H1 (cell line): ENCODE results near the gene CES3. TPM values are rescaled to one million over a fixed set of nuclear protein-coding genes. Genes with fewer than 3 reads are reported as not detected.
A peak's percentile ranks its signal among the peaks of the same experiment; 100 is the strongest.

ENCODE experiments used
- CTCF ChIA-PET: fragments of 300-600 bp; sonication (Branson Sonifier 250); formaldehyde crosslinking; loops from one replicate; lab custom pipeline; 2021; ENCODE audit not compliant: partially characterized antibody; lab: Charles Lee
- POLR2A ChIA-PET: fragments of 300-600 bp; sonication (Branson Sonifier 250); formaldehyde crosslinking; loops from one replicate; lab custom pipeline; 2021; ENCODE audit warnings: inconsistent platforms; ENCODE audit not compliant: partially characterized antibody; lab: Charles Lee
- DNase-seq, 2 experiments: peaks; one replicate each; pipeline versions ENCODE4 v3.0.0 to v3.0.0-alpha.2; 2010 to 2022; ENCODE audit warnings: low spot score in 2 of 2, low read depth in 1 of 2, mixed read lengths in 1 of 2
- FAIRE-seq: peaks from 2 replicates; lab custom pipeline; 2011; peaks lifted over from hg19 to GRCh38; lab: Jason Lieb, UNC
- H2AFZ ChIP-seq: 2 replicates; pipeline ENCODE4 v1.8.1; 2012; ENCODE audit warnings: low read length, inconsistent platforms
- H2AK5ac ChIP-seq: 2 replicates; pipeline ENCODE4 v1.6.1; 2013; ENCODE audit warnings: low read depth, low read length
- H2BK120ac ChIP-seq: replicated peaks from 2 replicates; pipeline ENCODE3; 2013; ENCODE audit warnings: low read depth, low read length, inconsistent platforms
- H2BK12ac ChIP-seq: 2 replicates; pipeline ENCODE4 v1.6.1; 2013; ENCODE audit warnings: low read depth, low read length
- H2BK15ac ChIP-seq: 2 replicates; pipeline ENCODE4 v1.6.1; 2013; ENCODE audit warnings: low read length
- H2BK20ac ChIP-seq: 2 replicates; pipeline ENCODE4 v1.6.1; 2013; ENCODE audit warnings: low read length
- H2BK5ac ChIP-seq: 2 replicates; pipeline ENCODE4 v1.6.1; 2013; ENCODE audit warnings: low read depth, low read length
- H3K14ac ChIP-seq: 2 replicates; pipeline ENCODE4 v1.6.1; 2013; ENCODE audit warnings: inconsistent platforms; ENCODE audit not compliant: insufficient read length
- H3K18ac ChIP-seq: 2 replicates; pipeline ENCODE4 v1.6.1; 2013; ENCODE audit warnings: low read length; ENCODE audit errors: extremely low read depth
- H3K23ac ChIP-seq: 2 replicates; pipeline ENCODE4 v1.6.1; 2013; ENCODE audit warnings: inconsistent platforms; ENCODE audit not compliant: insufficient read length
- H3K23me2 ChIP-seq: 2 replicates; pipeline ENCODE4 v1.6.1; 2013; ENCODE audit warnings: low read depth, low read length
- H3K27ac ChIP-seq: 2 replicates; pipeline ENCODE4 v1.6.1; 2011; ENCODE audit warnings: low read depth, low read length, inconsistent platforms
- H3K27me3 ChIP-seq, 4 experiments: replicated peaks in 1 of 4; 1 replicate in 1 of 4; 2 replicates in 3 of 4; pipeline versions ENCODE4 v1.6.1 to v1.8.1; 2011 to 2013; ENCODE audit warnings: low read length in 3 of 4, mild to moderate bottlenecking in 3 of 4, inconsistent platforms in 2 of 4, mixed read lengths in 2 of 4, moderate library complexity in 1 of 4; ENCODE audit not compliant: control insufficient read depth in 3 of 4, insufficient read depth in 3 of 4; ENCODE audit errors: extremely low read depth in 1 of 4
- H3K36me3 ChIP-seq, 4 experiments: 2 replicates each; pipeline versions ENCODE4 v1.6.1 to v1.8.1; 2011 to 2013; ENCODE audit warnings: mild to moderate bottlenecking in 4 of 4, low read length in 3 of 4, moderate library complexity in 2 of 4, control low read depth in 1 of 4, inconsistent platforms in 1 of 4; ENCODE audit not compliant: insufficient read depth in 4 of 4, control insufficient read depth in 2 of 4
- H3K4ac ChIP-seq: replicated peaks from 2 replicates; pipeline ENCODE3; 2013; ENCODE audit warnings: low read length, low read depth, mixed read lengths, inconsistent platforms; ENCODE audit not compliant: insufficient read length
- H3K4me1 ChIP-seq, 4 experiments: replicated peaks in 1 of 4; 1 replicate in 1 of 4; 2 replicates in 3 of 4; pipeline versions ENCODE4 v1.6.1 to v1.8.1; 2011 to 2013; ENCODE audit warnings: low read length in 3 of 4, inconsistent platforms in 2 of 4, mixed read lengths in 1 of 4; ENCODE audit not compliant: insufficient read depth in 4 of 4, control insufficient read depth in 3 of 4
- H3K4me2 ChIP-seq, 2 experiments: 2 replicates each; pipeline versions ENCODE4 v1.6.1 to v1.8.1; 2011 to 2013; ENCODE audit warnings: low read depth in 2 of 2, low read length in 2 of 2, control low read depth in 1 of 2, inconsistent platforms in 1 of 2, mild to moderate bottlenecking in 1 of 2; ENCODE audit not compliant: insufficient read depth in 1 of 2
- H3K4me3 ChIP-seq, 4 experiments: fragments of 200-600, 300-600 bp in 1 of 4; sonication (generic), shearing (Covaris generic), sonication (Bioruptor Twin) in 1 of 4; 2 replicates each; pipeline versions ENCODE4 v1.5.1 to v1.8.1; 2011 to 2016; ENCODE audit warnings: low read length in 4 of 4, low read depth in 3 of 4, control low read depth in 2 of 4, inconsistent platforms in 2 of 4, mild to moderate bottlenecking in 2 of 4, mixed read lengths in 1 of 4, moderate library complexity in 1 of 4; ENCODE audit not compliant: insufficient read depth in 2 of 4; ENCODE audit errors: extremely low read depth in 1 of 4
- H3K56ac ChIP-seq: replicated peaks from 2 replicates; pipeline ENCODE3; 2013; ENCODE audit warnings: low read depth, mild to moderate bottlenecking, mixed read lengths, low read length, inconsistent platforms; ENCODE audit not compliant: insufficient read length
- H3K79me1 ChIP-seq: 2 replicates; pipeline ENCODE4 v1.6.1; 2013; ENCODE audit warnings: low read depth, low read length, control low read depth
- H3K79me2 ChIP-seq, 2 experiments: 2 replicates each; pipeline versions ENCODE4 v1.6.1 to v1.8.1; 2012 to 2013; ENCODE audit warnings: low read length in 2 of 2, mild to moderate bottlenecking in 2 of 2, inconsistent platforms in 1 of 2; ENCODE audit not compliant: insufficient read depth in 2 of 2, control insufficient read depth in 1 of 2
- H3K9ac ChIP-seq, 4 experiments: replicated peaks in 1 of 4; 1 replicate in 1 of 4; 2 replicates in 3 of 4; pipeline versions ENCODE4 v1.6.1 to v1.8.1; 2011 to 2013; ENCODE audit warnings: low read depth in 3 of 4, low read length in 3 of 4, control low read depth in 2 of 4, mild to moderate bottlenecking in 2 of 4, moderate library complexity in 2 of 4, inconsistent platforms in 1 of 4; ENCODE audit errors: extremely low read depth in 1 of 4
- H3K9me3 ChIP-seq, 2 experiments: 2 replicates each; pipeline versions ENCODE4 v1.6.1 to v1.8.1; 2012 to 2013; ENCODE audit warnings: mild to moderate bottlenecking in 2 of 2, moderate library complexity in 2 of 2, control low read depth in 1 of 2, inconsistent platforms in 1 of 2, low read depth in 1 of 2, low read length in 1 of 2, mixed read lengths in 1 of 2; ENCODE audit not compliant: insufficient read depth in 2 of 2
- H4K20me1 ChIP-seq, 2 experiments: replicated peaks in 1 of 2; 2 replicates each; pipeline versions ENCODE3 to v1.8.1; 2011 to 2013; ENCODE audit warnings: inconsistent platforms in 2 of 2, low read length in 2 of 2, mild to moderate bottlenecking in 1 of 2; ENCODE audit not compliant: insufficient read depth in 2 of 2, control insufficient read depth in 1 of 2
- H4K5ac ChIP-seq: 2 replicates; pipeline ENCODE4 v1.6.1; 2013; ENCODE audit warnings: low read length, low read depth, mixed read lengths, inconsistent platforms; ENCODE audit not compliant: insufficient read length
- H4K8ac ChIP-seq: 2 replicates; pipeline ENCODE4 v1.8.0; 2013; ENCODE audit warnings: mild to moderate bottlenecking, moderate library complexity, low read length, inconsistent platforms; ENCODE audit not compliant: insufficient read depth; ENCODE audit errors: extremely low read depth
- H4K91ac ChIP-seq: replicated peaks from 2 replicates; pipeline ENCODE3; 2013; ENCODE audit warnings: low read length, mixed read lengths, inconsistent platforms; ENCODE audit not compliant: insufficient read length
- ASH2L ChIP-seq: fragments of 200-600, 300-600 bp; sonication (generic); IDR thresholded peaks from one replicate; pipeline ENCODE4 v1.7.1; 2017; ENCODE audit warnings: low read length
- ATF2 ChIP-seq: IDR thresholded peaks from 2 replicates; pipeline ENCODE4 v1.6.1; 2012; ENCODE audit warnings: low read length, inconsistent platforms
- GTF2F1 ChIP-seq: IDR thresholded peaks from 2 replicates; pipeline ENCODE4 v1.6.1; 2012; ENCODE audit warnings: low read depth, low read length, improper control_type of control experiment, borderline replicate concordance
- NRF1 ChIP-seq: IDR thresholded peaks from 2 replicates; pipeline ENCODE4 v1.6.1; 2011; ENCODE audit warnings: mild to moderate bottlenecking, low read depth, low read length, improper control_type of control experiment
- PHF8 ChIP-seq: fragments of 200-600 bp; sonication (generic); conservative IDR thresholded peaks from 2 replicates; pipeline ENCODE4 v1.7.1; 2012; ENCODE audit warnings: low read depth, mild to moderate bottlenecking, inconsistent platforms, low read length, moderate library complexity
- RNF2 ChIP-seq: fragments of 200-900, 300-1000 bp; sonication (generic); IDR thresholded peaks from 2 replicates; pipeline ENCODE4 v1.7.1; 2016; ENCODE audit warnings: borderline replicate concordance, low read depth, mild to moderate bottlenecking, antibody characterized with exemption, low read length; ENCODE audit not compliant: poor library complexity, severe bottlenecking; ENCODE audit errors: missing control alignments
- RXRA ChIP-seq: IDR thresholded peaks from 2 replicates; pipeline ENCODE4 v1.6.1; 2011; ENCODE audit warnings: low read depth, mild to moderate bottlenecking, low read length, moderate library complexity; ENCODE audit not compliant: insufficient read depth
- SIRT6 ChIP-seq: IDR thresholded peaks from one replicate; pipeline ENCODE4 v1.7.1; 2012; ENCODE audit warnings: low read length, inconsistent platforms
- SP1 ChIP-seq: IDR thresholded peaks from 2 replicates; pipeline ENCODE4 v1.6.1; 2011; ENCODE audit warnings: low read depth, low read length
- SP4 ChIP-seq: IDR thresholded peaks from 2 replicates; pipeline ENCODE4 v1.6.1; 2012; ENCODE audit warnings: low read length, inconsistent platforms
- SRF ChIP-seq: IDR thresholded peaks from 2 replicates; pipeline ENCODE4 v1.6.1; 2011; ENCODE audit warnings: mild to moderate bottlenecking, low read depth, low read length, moderate library complexity
- TCF12 ChIP-seq: IDR thresholded peaks from 2 replicates; pipeline ENCODE4 v1.6.1; 2011; ENCODE audit warnings: low read depth, mild to moderate bottlenecking, low read length
- WGBS, 2 experiments: shearing (Covaris generic) in 1 of 2; methylation state at CpG; one replicate each; pipeline versions ENCODE4 v1.1.6 to v1.1.7; 2013 to 2015; ENCODE audit warnings: low lambda C conversion rate in 2 of 2, mixed read lengths in 2 of 2, inconsistent platforms in 1 of 2, low coverage in 1 of 2, missing lambda C conversion rate in 1 of 2; ENCODE audit not compliant: insufficient replicate concordance in 2 of 2, insufficient coverage in 1 of 2, insufficient read length in 1 of 2; ENCODE audit errors: extremely low coverage in 1 of 2, missing lambda C conversion rate in 1 of 2; 5-methylcytosine and 5-hydroxymethylcytosine counted together
- polyA plus RNA-seq, 7 experiments: library from polyadenylated mRNA; depleted of rRNA in 3 of 7; stranded (reverse) in 5 of 7; unstranded in 2 of 7; fragments of >200 nt in 5 of 7; fragments of 200-250 nt in 2 of 7; gene quantifications; 1 replicate in 5 of 7; 2 replicates in 1 of 7; 4 replicates in 1 of 7; pipeline versions ENCODE4 v1.2.1 to v1.2.3, GENCODE V29; 2011 to 2013; ENCODE audit warnings: missing spikeins in 2 of 7, mixed read lengths in 2 of 7
- total RNA-seq: library from RNA; stranded (reverse); fragmentation: NEBNext Ultra II Directional; extraction: Animal tissue kit (Norgen Biotek cat#: 25700); gene quantifications from 2 replicates; pipeline ENCODE4 v1.2.1, GENCODE V29; 2021

Gene CES3
- total and polyA plus RNA-seq, 2 of the 8 experiments (the other 6 are each of a cell fraction or from before 2014, with no cell fraction given) = 1.6 to 2.2 TPM

GRCh38 chr16:66944054-66944441 is 17.0 kb upstream of the CES3 start:
- Histone ChIP-seq H2BK15ac (no peak overlapping the region), H3K4me3 (no peak overlapping the region), H3K79me1 (no peaks in the 10 kb centered on the region), H3K27me3 (peaks cover 9 to 19% (median 18%) of the 10 kb centered on the region in 4 experiments), H3K23ac (no peak overlapping the region), H2BK20ac (no peak overlapping the region), H2AFZ (no peak overlapping the region), H3K9me3 (no peaks in the 10 kb centered on the region), H4K20me1 (peaks cover 0 to 3% of the 10 kb centered on the region in 2 experiments), H3K36me3 (peaks cover 5 to 18% (median 15%) of the 10 kb centered on the region in 4 experiments; a peak in 7 of 8 replicates), H3K79me2 (no peaks in the 10 kb centered on the region), H2BK120ac (no peak overlapping the region), H3K4me1 (peaks cover 0 to 5% (median 1%) of the 10 kb centered on the region in 4 experiments; a peak in 2 of 7 replicates), H4K8ac (0 out of 2 replicates have a peak overlapping the region, but pooled peaks have one; percentile 57), H3K56ac (no peak overlapping the region), H4K5ac (no peak overlapping the region), H2BK5ac (no peak overlapping the region), H4K91ac (no peak overlapping the region), H3K14ac (no peak overlapping the region), H3K4ac (no peak overlapping the region), H3K9ac (no peak overlapping the region), H3K18ac (no peak overlapping the region), H3K23me2 (peaks cover 2% of the 10 kb centered on the region; the same call in 1 of the 2 replicates), H3K4me2 (no peak overlapping the region), H2BK12ac (no peak overlapping the region), H3K27ac (no peak overlapping the region), H2AK5ac (no peak overlapping the region)
- DNase-seq (no peak), FAIRE-seq (no peak)
- CTCF ChIA-PET = interaction anchor here (0.5 to 4.7 kb wide), 17 partner anchors 9 to 1216 kb away, joined by 3 to 18 read pairs (median 3); partner anchors contain the start of gene CES3
- POLR2A ChIA-PET = interaction anchor here (0.9 to 1.9 kb wide), 3 partner anchors 15 to 254 kb away, joined by 3 to 6 read pairs (median 3); no protein-coding TSS in a partner anchor
- 87% methylated on average over 5 of the region's 5 CpGs; no CpG with 5 or more reads in 1 of the 2 experiments for WGBS, 2 experiments
- TF ChIP-seq SIRT6 = no peak
- no peak for TF ChIP-seq SP4
- no peak for TF ChIP-seq SRF
- TF ChIP-seq TCF12 = no peak
- no peak for TF ChIP-seq GTF2F1
- TF ChIP-seq SP1 = no peak
- no peak for TF ChIP-seq RNF2
- TF ChIP-seq ASH2L = no peak
- TF ChIP-seq PHF8 = no peak
- TF ChIP-seq RXRA = no peak
- no peak for TF ChIP-seq ATF2
- TF ChIP-seq NRF1 = no peak
